GM21576 (cell line): ENCODE measurements around the gene BTRC.
"Not testable (repeated sequence)": the region's sequence is repeated elsewhere in the genome, so short reads cannot be mapped to it uniquely, and the experiment has no call there.

Experiments
- ATAC-seq: cut with Tn5 transposase; IDR thresholded peaks from one replicate; pipeline ENCODE4 v1.9.1; 2021; ENCODE audit warnings: mild to moderate bottlenecking, moderate library complexity; ENCODE audit not compliant: unreplicated experiment

BTRC gene

DNA sequence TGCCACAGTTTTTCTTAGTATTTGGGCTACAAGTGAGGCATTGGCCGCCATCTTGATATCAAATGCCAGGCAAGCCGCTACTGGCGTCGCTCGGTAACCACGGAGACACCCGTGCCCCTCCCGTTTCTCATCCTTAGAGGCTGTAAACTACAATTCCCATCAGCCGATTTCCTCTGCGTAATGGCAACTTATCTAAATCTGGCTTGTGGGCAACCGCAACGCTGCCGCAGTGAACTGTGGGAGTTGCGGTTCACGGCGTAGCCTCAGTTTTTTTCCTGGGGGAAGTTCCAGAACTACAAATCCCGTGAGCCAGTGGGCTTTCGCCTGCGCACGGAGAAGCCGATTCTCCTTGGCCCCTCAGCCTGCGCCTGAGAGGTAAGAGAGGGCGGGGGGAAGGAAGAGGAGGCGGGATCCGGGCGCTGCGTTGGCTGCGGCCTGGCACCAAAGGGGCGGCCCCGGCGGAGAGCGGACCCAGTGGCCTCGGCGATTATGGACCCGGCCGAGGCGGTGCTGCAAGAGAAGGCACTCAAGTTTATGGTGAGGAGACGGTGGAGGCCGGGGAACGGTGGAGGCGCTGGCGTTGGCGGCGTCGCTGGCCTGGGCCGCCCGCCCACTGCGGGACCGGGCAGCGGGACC, at the start of gene BTRC:
TSS of gene BTRC (plus strand) at position 474 of the 636 bp plus-strand sequence. CDS start at position 490, 16 bp downstream.
- ATAC-seq = peak; percentile 92

DNA sequence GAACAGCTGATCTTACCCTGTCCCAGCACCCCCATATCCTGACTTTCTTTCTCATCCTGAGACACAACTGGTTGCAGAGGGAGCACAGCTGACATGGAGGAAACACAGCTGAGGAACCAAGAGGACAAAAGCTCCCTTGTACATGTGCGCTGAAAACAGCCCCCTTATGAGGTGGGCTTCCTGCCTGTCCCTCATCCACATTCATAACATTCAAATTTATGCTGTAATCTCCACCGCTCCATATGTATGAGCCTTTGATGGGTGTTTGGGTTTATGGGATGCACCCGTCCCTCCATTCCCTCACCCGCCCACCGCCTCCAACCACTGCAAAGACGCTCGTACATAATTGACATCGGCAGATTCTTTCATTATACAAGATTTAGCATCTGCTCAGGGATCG, 49.6 kb upstream of the BTRC start:
- no peak for ATAC-seq

DNA sequence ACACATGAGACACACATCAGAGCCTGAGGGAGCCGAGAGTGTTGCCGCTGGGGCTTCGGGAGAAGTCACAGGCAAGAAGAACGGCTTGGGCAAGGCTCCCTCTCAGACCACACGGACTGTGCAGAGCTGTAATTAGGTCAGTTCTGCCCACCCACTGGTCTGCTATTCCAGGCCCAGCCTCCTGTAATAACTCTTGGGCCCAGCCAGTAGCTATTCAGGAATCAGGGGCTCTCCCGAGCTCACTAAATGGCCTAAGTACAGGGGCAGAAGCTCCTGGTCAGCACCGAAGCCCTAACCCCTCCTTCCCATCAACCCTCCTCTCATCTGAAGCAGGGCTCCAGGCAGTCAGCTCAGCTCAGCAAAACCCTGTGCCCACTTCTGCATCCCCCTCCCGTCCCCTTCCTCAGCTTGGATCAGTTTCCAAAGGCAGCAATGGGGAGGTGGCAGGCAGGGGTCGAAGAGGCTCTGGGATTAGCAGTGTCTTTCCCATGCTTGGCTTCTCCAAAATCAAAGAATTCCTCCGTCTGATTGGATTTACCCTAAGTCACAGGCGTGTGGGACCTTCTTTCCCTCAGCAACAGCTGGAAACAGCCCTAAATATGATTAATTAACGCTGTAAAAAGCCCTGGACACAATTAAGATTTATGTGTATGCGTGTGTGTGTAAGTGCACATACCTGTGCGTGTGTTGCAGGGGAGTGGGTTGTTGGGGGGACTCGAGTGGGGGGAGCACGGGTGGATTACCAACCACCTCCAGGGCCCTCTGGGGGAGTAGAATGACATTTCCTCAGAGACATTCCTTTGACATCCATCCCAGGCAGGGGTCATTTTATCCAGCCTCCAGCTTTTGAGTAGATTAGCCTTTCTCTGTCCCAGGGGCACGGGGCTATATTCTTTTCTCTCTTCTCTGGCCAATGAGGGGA, 48.4 kb upstream of the BTRC start:
- ATAC-seq = no peak

DNA sequence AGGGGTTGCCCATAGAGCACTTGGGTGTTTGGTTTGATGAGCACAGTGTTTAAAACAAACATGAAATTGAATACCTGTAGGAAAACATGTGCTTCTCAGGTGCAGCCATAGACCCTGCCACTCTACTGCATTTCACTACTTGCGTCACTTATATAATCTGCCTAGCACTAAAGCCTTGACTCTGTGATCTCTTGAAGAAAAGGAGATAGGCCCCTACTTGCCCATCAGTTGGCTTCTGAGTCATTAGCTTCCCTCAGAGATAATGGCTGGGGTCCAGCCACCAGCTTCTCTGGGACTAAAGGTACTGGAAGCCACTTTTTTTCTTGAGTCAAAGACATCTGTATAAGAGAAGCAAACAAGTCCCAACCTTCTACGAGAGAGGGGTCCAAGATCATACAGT, 45.9 kb upstream of the BTRC start:
- ATAC-seq = no peak

DNA sequence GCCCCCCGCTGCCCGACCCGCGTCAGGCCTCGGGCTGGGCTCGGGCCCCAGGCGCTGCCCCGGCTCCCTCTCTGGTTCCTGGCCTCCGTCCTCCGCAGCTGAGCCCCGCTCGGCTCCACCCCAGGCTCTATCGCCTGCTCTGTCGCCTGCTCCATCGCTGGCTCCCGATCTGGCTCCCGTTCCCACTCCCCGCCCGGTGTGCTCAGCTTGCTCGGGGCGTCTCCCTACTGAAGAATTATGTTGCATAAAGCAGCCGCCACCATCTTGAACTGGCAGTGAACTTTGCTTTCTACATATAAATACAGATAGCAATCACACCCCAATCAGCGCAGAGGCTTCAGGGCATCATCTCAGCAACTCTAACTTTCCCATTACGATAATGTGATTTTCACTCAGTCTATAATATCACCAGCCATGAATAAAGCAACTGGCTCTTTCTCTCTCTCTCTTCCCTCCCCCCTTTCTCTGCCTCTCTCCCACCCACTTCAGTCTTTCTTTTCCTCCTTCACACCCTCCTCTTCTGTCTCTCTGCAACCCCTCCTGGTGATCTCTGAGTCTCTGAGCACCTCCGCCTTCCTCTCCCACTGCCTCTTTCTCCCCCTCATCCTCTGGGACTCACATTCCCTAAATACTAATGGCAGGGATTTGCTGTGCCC, 43.3 kb upstream of the BTRC start:
- ATAC-seq = no peak

DNA sequence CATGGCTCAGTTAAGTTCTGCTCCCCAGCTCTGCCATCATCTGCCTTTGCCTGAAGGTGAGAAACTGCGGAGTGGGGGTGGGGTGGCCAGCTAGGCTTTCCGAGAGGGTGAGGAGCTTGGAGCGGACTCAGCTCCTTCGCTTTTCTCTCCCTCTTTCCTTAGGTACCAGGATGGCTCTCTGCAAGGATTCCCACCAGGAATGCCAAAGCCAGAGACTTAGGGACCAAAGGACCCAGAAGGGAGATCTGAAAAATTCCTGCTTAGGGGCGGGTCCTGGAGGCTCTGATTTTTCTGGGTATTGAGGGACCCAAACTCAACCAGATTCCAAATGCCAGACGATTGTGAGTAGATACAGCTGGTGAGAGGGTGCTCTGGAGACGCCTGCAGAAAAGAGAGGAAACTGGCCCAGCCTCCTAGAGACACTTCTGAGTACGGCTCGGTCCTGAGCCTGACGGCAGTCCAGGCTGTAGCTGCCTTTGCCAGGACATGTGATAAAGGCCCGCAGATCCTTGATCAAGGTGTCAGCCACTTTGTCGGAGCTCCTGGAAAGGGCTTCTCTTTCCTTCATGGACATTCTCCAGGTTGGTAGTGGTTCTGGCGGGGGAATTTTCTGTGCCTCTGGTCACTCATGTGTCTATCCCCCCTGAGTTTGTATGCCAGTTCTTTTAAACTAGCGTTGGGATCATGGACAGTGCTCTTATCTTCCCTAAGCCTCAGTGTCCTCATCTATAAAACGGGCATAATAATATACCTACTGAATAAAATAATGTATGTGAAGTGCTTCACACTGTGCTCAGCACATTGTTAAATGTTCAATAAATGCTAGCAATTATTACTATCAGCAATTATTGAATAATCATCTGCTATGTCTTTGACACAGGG, 42.5 kb upstream of the BTRC start:
- no peak for ATAC-seq

DNA sequence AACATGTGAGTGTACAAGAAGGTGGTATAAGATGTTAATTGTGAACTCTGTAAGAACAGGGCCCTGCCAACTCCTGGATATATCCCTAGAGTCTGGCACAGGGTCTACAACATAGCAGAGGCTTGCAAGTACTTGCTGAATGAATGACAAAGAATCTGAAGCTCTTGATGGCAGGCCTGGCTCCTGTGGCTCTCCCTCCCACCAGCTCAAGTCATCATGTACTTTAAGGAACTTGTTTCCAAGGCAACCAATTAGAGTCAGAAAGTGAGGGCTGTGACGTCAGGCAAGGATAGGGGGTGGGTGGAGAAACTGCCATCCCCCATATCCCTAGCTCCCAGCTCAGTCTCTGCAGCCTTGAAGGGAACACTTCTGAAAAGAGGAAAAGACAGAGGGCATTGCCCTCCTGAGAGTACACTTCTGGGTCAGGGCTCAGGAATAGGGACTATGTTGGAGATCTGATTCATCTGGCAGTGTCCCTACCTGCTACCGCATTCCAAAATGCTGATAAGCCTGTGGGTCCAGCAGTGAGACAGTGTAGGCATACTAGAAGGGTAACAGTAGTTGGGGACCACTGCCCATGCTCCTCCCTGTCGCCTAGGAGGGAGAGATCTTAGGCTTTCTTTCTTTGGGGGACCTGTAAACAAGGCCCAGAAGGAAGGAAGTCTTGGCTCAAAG, 34.6 kb upstream of the BTRC start:
- ATAC-seq = no peak

DNA sequence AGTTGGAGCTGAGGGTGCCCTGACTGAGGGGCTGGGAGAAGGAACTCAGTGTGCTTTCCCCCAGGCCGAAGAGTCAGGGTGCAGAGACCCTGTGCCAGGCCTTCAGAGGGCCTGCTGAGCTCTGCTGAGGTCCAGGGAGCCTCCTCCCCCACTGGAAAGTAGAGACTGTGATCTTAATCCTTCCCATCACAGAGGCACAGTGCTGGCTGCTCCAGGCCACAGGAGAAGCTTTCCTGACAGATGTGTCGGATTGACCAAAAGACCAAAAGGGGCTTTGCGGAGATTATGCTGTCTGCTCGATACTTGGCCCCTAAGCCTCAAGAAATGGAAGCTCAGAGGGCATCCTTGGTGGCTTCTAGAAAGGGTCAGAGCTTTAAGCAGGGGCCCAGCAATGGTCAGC, 32.9 kb upstream of the BTRC start:
- ATAC-seq = no peak

DNA sequence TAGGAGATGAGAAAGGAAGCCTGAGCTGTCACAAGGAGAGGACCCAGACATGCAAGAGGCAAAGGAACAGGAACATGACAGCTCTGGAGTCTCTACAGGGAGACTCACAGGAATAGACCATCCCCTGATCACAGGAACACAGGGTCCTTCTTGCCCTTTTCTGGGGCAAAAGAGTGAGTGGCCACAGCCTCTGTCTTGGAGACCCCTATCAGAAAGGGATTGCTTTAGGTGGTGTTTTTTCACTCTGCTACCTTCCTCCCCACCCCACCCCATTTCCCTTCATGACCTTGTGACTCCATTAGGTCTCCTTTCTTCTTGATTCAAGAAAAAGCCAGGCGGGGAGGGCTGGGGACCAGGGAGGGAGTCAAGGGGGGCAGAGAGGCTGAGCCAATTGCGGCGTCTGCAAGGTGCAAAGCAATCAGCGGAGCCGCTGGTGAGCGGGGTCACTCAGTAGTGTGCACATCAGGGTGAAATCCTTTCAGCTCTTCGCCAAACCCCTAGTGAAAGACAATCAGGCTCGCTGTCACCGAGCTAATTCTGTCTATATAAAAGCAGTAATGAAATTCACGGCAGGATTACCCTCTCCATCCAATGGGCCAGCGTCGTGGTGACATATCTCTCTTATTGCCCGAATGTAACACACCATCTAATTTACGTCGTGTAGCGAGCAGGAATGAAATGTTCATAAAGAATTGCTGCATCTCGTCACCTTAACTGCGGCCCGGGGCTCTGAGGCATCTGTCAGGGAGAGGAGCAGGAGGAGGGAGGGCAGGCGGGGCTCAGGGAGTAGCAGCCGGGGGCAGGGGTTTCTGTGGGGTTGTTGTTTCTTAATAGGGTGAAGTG, 31.5 kb upstream of the BTRC start:
- no peak for ATAC-seq

DNA sequence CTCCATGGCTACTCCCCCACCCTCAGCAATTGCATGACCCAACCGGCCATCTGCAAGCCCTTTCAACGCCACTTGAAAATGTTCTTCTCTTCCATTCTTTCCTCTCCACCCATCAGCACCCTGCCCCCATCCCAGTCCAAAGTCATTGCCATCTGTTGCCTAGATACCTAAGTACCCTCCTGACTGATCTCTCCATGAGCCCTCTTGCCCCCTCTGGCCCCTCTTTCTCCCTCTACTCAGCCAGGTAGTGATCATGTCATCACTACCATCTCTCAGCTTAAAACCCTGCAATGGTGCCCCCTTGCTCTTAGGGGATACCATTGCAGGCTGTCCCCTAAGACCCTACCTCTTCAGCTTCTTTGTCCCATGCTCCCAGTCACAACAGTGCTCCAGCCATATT, 30.5 kb upstream of the BTRC start:
- no peak for ATAC-seq

DNA sequence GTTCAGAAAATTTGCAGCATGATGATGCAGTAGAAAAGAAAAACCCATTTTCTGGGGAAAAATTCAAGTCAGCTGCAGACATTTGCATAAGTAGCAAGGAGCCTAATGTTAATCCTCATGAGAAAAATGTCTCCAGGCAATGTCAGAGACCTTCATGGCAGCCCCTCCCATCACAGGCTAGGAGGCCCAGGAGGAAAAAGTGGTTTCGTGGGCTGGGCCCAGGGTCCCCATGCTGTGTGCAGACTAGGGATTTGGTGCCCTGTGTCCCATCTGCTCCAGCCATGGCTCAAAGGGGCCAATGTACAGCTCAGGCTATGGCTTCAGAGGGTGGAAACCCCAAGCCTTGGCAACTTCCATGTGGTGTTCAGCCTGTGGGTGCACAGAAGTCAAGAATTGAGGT, 26.5 kb upstream of the BTRC start:
- ATAC-seq = not testable (repeated sequence)

DNA sequence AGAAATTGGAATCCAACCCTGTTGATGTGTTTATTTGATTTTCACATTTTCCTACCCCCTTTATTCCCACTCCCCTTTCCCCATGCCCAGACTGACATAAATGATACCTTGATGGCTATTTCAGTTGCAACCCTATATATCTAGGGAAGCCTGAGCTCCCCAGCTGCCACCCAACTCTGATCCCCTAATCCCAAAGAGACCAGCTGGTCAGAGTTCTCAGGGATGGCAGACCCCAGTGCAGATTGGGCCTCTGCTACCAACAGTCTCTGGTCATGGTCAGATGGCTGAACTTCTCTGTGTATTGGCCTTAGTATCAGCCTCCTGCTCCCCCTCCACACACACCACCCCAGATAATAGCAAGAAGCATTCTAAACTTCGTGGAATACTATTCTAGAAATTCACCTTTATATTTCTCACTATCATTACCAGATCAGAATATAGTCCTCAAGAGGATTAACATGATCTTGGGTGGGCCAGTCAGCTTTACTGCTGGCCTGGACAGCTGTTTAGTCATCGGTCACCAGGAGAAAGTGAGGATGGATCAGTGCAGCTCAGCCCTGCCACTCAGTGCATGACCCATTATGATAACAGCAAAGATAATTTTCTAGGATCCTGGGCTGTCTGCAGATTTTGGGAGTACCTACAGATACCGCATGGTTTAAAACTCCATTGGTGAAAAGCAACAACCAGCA, 24.5 kb upstream of the BTRC start:
- ATAC-seq = no peak

DNA sequence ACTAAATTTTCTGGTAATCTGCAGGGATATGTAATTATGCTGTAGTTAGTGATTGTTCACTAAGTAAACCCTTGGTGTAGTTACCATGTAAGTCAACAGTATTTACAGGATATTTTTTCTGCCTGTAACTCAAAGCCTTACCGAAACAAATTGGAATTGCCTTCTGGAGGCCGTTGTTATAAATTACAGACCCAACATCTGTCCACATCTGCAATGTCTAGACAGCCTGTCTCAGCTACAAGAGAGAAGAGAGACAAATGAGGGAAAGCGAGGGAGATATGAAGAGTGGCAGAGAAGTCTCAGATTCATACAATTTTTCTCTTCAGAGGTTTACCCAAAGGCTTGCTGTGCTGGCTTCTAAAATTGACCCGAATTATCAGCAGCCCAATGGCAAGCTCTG, 23.7 kb upstream of the BTRC start:
- ATAC-seq = no peak

DNA sequence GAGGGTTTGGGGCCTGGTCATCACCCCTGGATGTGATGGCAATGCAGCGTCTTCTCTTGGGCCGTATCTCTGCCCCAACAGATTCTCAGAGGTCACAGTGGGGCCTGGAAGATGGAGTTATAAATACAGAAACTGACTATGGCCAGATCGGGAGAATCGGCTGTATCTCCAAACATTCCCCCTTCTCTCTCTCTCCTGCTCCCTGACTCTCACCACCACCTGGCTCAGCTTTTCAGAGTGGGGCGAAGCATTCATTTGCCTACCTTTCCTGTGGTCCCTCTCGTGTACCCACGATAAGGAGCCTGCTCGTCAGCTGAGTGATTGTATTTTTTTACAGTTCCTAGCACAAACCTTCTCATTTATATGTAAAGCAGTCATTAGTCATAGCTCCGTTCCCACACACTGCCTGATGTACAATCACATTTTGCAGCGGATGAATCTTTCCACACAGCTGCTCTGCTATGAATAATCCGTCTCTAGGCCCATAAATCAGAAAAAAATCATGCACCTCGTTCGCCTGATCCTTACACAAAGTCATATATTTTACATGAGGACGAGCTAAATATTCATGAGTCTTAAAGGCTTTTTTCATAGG, 23.2 kb upstream of the BTRC start:
- no peak for ATAC-seq

DNA sequence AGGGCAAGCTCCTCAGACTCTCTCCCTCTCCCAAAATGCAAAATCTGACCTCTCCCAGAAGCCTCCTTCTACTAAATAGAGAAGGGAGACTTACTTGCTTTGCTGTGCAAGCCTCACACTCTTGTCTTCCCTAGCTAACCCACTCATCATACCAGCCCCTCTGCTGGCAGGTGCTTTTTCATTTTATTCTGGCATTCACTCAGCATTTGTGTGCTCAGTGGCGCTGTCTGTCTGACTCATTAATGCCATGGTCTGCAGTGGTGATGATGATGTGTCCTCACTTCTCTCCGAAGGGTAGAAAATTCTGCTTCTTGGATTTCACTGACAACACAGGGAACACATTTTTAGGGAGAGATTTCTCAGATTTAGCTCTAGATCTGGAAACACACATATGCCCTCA, 22.0 kb upstream of the BTRC start:
- ATAC-seq = no peak

DNA sequence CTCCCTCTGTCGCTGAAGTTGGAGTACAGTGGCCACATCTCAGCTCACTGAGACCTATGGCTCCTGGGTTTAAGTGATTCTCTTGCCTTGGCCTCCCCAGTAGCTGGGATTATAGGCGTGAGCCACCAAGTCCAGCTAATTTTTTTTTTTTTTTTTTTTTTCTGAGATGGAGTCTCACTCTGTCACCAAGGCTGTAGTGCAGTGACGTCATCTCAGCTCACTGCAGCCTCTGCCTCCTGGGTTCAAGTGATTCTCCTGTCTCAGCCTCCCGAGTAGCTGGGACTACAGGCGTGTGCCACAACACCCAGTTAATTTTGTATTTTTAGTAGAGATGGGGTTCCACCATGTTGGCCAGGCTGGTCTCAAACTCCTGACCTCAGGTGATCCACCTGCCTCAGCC, 19.7 kb upstream of the BTRC start:
- ATAC-seq = not testable (repeated sequence)

DNA sequence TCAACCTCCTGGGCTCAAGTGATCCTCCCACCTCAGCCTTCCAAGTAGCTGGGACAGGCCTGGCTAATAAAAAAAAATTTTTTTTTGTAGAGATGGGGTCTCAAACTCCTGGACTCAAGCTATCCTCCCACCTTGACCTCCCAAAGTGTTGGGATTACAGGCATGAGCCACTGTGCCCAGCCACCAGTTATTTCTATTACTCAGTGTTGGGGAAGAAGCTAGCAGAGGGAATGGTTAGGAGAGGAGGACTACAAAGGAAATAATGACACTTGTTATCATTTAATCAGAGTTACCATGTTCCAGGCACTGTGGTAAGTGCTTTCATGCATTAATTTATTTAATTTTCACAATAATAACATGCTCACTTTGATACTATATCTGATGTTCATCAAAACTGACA, 17.6 kb upstream of the BTRC start:
- ATAC-seq = no peak

DNA sequence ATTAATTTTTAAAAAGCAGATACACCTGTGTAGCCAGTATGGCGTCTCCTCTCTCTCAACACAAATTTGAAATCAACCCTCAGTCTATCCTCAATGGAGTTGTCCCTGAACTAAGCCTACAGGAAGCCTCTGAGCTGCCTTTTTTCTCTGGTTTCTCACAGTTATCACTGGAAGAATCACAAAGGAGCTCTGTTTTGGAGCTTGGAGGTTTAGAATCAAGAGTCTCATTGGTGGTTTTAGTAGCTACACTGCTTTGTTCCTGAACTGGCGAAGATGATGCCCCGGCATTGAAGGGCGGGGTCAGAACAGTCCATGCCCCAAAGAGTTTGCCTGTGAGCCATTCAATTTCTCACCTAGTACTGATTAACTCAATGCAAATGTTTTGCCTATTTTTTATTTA, 16.1 kb upstream of the BTRC start:
- no peak for ATAC-seq
